ENCODE data around the gene KCNE4.

The KCNE4 gene

GRCh38 chr2:223051693-223052289 is at the start of gene KCNE4:
Gene KCNE4 (plus strand): TSS chr2:223052190. CDS start chr2:223052831, 641 bp downstream.
- no peak for DNase-seq

- no peak for DNase-seq
These were observed 48.8 kb upstream of the KCNE4 start for GRCh38 chr2:223003191-223003590.

GRCh38 chr2:223005496-223005895 is 46.5 kb upstream of the KCNE4 start:
- DNase-seq, result no peak

- no peak for DNase-seq
These were observed 44.5 kb upstream of the KCNE4 start for GRCh38 chr2:223007531-223007930.

GRCh38 chr2:223008162-223008561 is 43.8 kb upstream of the KCNE4 start:
- DNase-seq, result no peak

- DNase-seq, result no peak
These were observed 43.0 kb upstream of the KCNE4 start for GRCh38 chr2:223008956-223009355.

GRCh38 chr2:223010641-223011040 is 41.3 kb upstream of the KCNE4 start:
- DNase-seq, result no peak

GRCh38 chr2:223012291-223012690 is 39.7 kb upstream of the KCNE4 start:
- DNase-seq, result no peak

GRCh38 chr2:223019390-223019930 is 32.5 kb upstream of the KCNE4 start:
- no peak for DNase-seq

- DNase-seq, result no peak
These were observed 31.8 kb upstream of the KCNE4 start for GRCh38 chr2:223019987-223020717.

- DNase-seq, result no peak
These were observed 30.9 kb upstream of the KCNE4 start for GRCh38 chr2:223020971-223021675.

GRCh38 chr2:223026357-223027110 is 25.5 kb upstream of the KCNE4 start:
- DNase-seq, result no peak

- no peak for DNase-seq
These were observed 24.5 kb upstream of the KCNE4 start for GRCh38 chr2:223027442-223027841.

GRCh38 chr2:223029287-223029686 is 22.7 kb upstream of the KCNE4 start:
- no peak for DNase-seq

- no peak for DNase-seq
These were observed 19.5 kb upstream of the KCNE4 start for GRCh38 chr2:223032187-223033142.

- DNase-seq, result no peak
These were observed 17.6 kb upstream of the KCNE4 start for GRCh38 chr2:223034221-223034975.

GRCh38 chr2:223036790-223037444 is 15.1 kb upstream of the KCNE4 start:
- DNase-seq, result no peak

GRCh38 chr2:223037445-223037800 is 14.6 kb upstream of the KCNE4 start:
- DNase-seq, result no peak

- DNase-seq, result no peak
These were observed 12.4 kb upstream of the KCNE4 start for GRCh38 chr2:223039618-223040017.

- no peak for DNase-seq
These were observed 11.5 kb upstream of the KCNE4 start for GRCh38 chr2:223040527-223040926.
